ENCODE measurements around the gene RAB40C. TPM values are rescaled to one million over a fixed set of nuclear protein-coding genes. Genes with fewer than 3 reads are reported as not detected.

Gene RAB40C
- polyA plus RNA-seq, 1 donor, result 17.3 TPM

Other genes with a start within 250 kb of the RAB40C start
- gene AXIN1, start 237.3 kb upstream of the RAB40C start, polyA plus RNA-seq (ENCODE audit: insufficient read length), result 14.7 TPM
- 52.8 TPM for gene MRPL28, start 219.5 kb upstream of the RAB40C start, polyA plus RNA-seq (ENCODE audit: insufficient read length)
- 56.1 TPM for gene PGAP6, start 208.1 kb upstream of the RAB40C start, polyA plus RNA-seq (ENCODE audit: insufficient read length)
- gene NME4, start 192.9 kb upstream of the RAB40C start, polyA plus RNA-seq (ENCODE audit: insufficient read length), result 106 TPM
- gene DECR2, start 188.2 kb upstream of the RAB40C start, polyA plus RNA-seq (ENCODE audit: insufficient read length), result 20.1 TPM
- 127 TPM for gene RAB11FIP3, start 164.4 kb upstream of the RAB40C start, polyA plus RNA-seq (ENCODE audit: insufficient read length)
- gene CAPN15, start 62.4 kb upstream of the RAB40C start, polyA plus RNA-seq (ENCODE audit: insufficient read length), result 23.8 TPM
- 6.6 TPM for gene PRR35, start 29.7 kb upstream of the RAB40C start, polyA plus RNA-seq (ENCODE audit: insufficient read length)
- gene NHLRC4, start 23.1 kb upstream of the RAB40C start, polyA plus RNA-seq (ENCODE audit: insufficient read length), result 4.7 TPM
- gene PIGQ, start 20.1 kb upstream of the RAB40C start, polyA plus RNA-seq (ENCODE audit: insufficient read length), result 60.9 TPM
- gene WFIKKN1, start 40.9 kb downstream of the RAB40C start, polyA plus RNA-seq (ENCODE audit: insufficient read length), result 1.5 TPM
- 38.0 TPM for gene METTL26, start 46.2 kb downstream of the RAB40C start, polyA plus RNA-seq (ENCODE audit: insufficient read length)
- gene MCRIP2, start 51.8 kb downstream of the RAB40C start, polyA plus RNA-seq (ENCODE audit: insufficient read length), result 15.5 TPM
- gene WDR90, start 59.3 kb downstream of the RAB40C start, polyA plus RNA-seq (ENCODE audit: insufficient read length), result 42.2 TPM
- 70.8 TPM for gene RHOT2, start 78.1 kb downstream of the RAB40C start, polyA plus RNA-seq (ENCODE audit: insufficient read length)
- 1.7 TPM for gene RHBDL1, start 85.6 kb downstream of the RAB40C start, polyA plus RNA-seq (ENCODE audit: insufficient read length)
- 107 TPM for gene STUB1, start 90.3 kb downstream of the RAB40C start, polyA plus RNA-seq (ENCODE audit: insufficient read length)
- 51.4 TPM for gene JMJD8, start 94.3 kb downstream of the RAB40C start, polyA plus RNA-seq (ENCODE audit: insufficient read length)
- 10.2 TPM for gene WDR24, start 100.3 kb downstream of the RAB40C start, polyA plus RNA-seq (ENCODE audit: insufficient read length)
- gene FBXL16, start 115.7 kb downstream of the RAB40C start, polyA plus RNA-seq (ENCODE audit: insufficient read length), result 0.75 TPM
- 6.3 TPM for gene METRN, start 125.1 kb downstream of the RAB40C start, polyA plus RNA-seq (ENCODE audit: insufficient read length)
- 9.0 TPM for gene ANTKMT, start 131.1 kb downstream of the RAB40C start, polyA plus RNA-seq (ENCODE audit: insufficient read length)
- gene CCDC78, start 136.4 kb downstream of the RAB40C start, polyA plus RNA-seq (ENCODE audit: insufficient read length), result 2.0 TPM
- 3.3 TPM for gene HAGHL, start 137.0 kb downstream of the RAB40C start, polyA plus RNA-seq (ENCODE audit: insufficient read length)
- 26.7 TPM for gene CIAO3, start 150.9 kb downstream of the RAB40C start, polyA plus RNA-seq (ENCODE audit: insufficient read length)
- 17.1 TPM for gene MSLN, start 170.7 kb downstream of the RAB40C start, polyA plus RNA-seq (ENCODE audit: insufficient read length)
- 10.7 TPM for gene RPUSD1, start 198.3 kb downstream of the RAB40C start, polyA plus RNA-seq (ENCODE audit: insufficient read length)
- gene CHTF18, start 198.6 kb downstream of the RAB40C start, polyA plus RNA-seq (ENCODE audit: insufficient read length), result 22.9 TPM
- 0.42 TPM for gene GNG13, start 210.7 kb downstream of the RAB40C start, polyA plus RNA-seq (ENCODE audit: insufficient read length)